Mesendoderm (in vitro differentiated cells): ENCODE data around the gene IFNE.

Experiments used
- DNase-seq: peaks from one replicate; pipeline ENCODE4 v3.0.0; 2013
- H2AK5ac ChIP-seq: 2 replicates; pipeline ENCODE4 v1.6.1; 2013; ENCODE audit warnings: low read length, inconsistent platforms
- H2BK120ac ChIP-seq: 2 replicates; pipeline ENCODE4 v1.6.1; 2013; ENCODE audit warnings: low read depth, mild to moderate bottlenecking, low read length, moderate library complexity, mixed read lengths
- H2BK15ac ChIP-seq: replicated peaks from 2 replicates; pipeline ENCODE4 v1.6.1; 2013; ENCODE audit warnings: low read depth, mild to moderate bottlenecking, moderate library complexity
- H2BK5ac ChIP-seq: 2 replicates; pipeline ENCODE4 v1.6.1; 2013; ENCODE audit warnings: low read length, inconsistent platforms
- H3K18ac ChIP-seq: 2 replicates; pipeline ENCODE4 v1.6.1; 2013; ENCODE audit warnings: mild to moderate bottlenecking, low read length, mixed read lengths
- H3K23ac ChIP-seq: one replicate; pipeline ENCODE4 v1.6.1; 2013; ENCODE audit warnings: low read length
- H3K27ac ChIP-seq: 2 replicates; pipeline ENCODE4 v1.5.1; 2013; ENCODE audit warnings: low read depth, mild to moderate bottlenecking, inconsistent platforms, low read length, moderate library complexity
- H3K27me3 ChIP-seq: 2 replicates; pipeline ENCODE4 v1.6.1; 2013; ENCODE audit warnings: low read length, control low read depth, mild to moderate bottlenecking, inconsistent platforms; ENCODE audit not compliant: insufficient read depth, poor library complexity
- H3K36me3 ChIP-seq: 2 replicates; pipeline ENCODE4 v1.6.1; 2013; ENCODE audit warnings: low read length, inconsistent platforms; ENCODE audit not compliant: control insufficient read depth, insufficient read depth
- H3K4ac ChIP-seq: one replicate; pipeline ENCODE4 v1.6.1; 2013; ENCODE audit warnings: low read depth, mild to moderate bottlenecking, low read length, moderate library complexity
- H3K4me1 ChIP-seq: 2 replicates; pipeline ENCODE4 v1.6.1; 2013; ENCODE audit warnings: low read depth, low read length, inconsistent platforms; ENCODE audit not compliant: control insufficient read depth
- H3K4me2 ChIP-seq: 2 replicates; pipeline ENCODE4 v1.6.1; 2013; ENCODE audit warnings: low read length
- H3K4me3 ChIP-seq: 2 replicates; pipeline ENCODE4 v1.5.1; 2013; ENCODE audit warnings: mild to moderate bottlenecking, low read length
- H3K56ac ChIP-seq: one replicate; pipeline ENCODE4 v1.6.1; 2013; ENCODE audit warnings: low read length
- H3K79me1 ChIP-seq: 2 replicates; pipeline ENCODE4 v1.6.1; 2013; ENCODE audit warnings: low read length, inconsistent platforms
- H3K79me2 ChIP-seq: 2 replicates; pipeline ENCODE4 v1.6.1; 2013; ENCODE audit warnings: mild to moderate bottlenecking, low read length; ENCODE audit not compliant: control insufficient read depth, insufficient read depth
- H3K9ac ChIP-seq: 2 replicates; pipeline ENCODE4 v1.6.1; 2013; ENCODE audit warnings: low read length, inconsistent platforms
- H4K5ac ChIP-seq: one replicate; pipeline ENCODE4 v1.6.1; 2013; ENCODE audit warnings: low read length
- H4K8ac ChIP-seq: one replicate; pipeline ENCODE4 v1.6.1; 2013; ENCODE audit warnings: low read depth, mild to moderate bottlenecking, control low read depth, low read length, moderate library complexity
- WGBS: extraction: QIAGEN DNeasy Blood & Tissue Kit; methylation state at CpG from one replicate; pipeline ENCODE4 v1.1.7; 2013; ENCODE audit warnings: low lambda C conversion rate, missing lambda C conversion rate; ENCODE audit not compliant: insufficient coverage; ENCODE audit errors: extremely low coverage; 5-methylcytosine and 5-hydroxymethylcytosine counted together

The IFNE gene

DNA sequence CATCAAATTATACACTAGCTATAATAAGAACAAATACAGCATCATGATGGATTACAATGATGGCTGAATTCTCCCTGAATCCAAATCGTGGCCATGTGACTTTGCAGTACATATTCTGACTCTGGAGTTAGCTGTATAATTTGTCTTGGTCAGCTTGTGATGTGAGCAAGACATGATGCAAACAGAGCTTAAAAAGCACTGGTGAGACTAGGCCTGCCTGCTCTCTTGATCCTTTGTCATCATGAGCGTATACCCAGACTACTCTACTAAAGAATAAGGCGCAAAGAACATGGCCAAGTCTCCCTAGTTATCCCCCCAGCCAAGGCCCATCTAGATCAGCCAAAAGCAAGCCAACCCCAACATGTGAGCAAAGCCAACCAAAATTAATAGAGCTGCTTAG lies 34.7 kb upstream of the IFNE start:
- Histone ChIP-seq H3K9ac (no peak overlapping the region), H3K79me2 (no peaks in the 10 kb centered on the region), H2BK120ac (no peak overlapping the region), H2BK15ac (no peak overlapping the region), H3K4me3 (no peak overlapping the region), H3K23ac (no peak overlapping the region), H4K8ac (no peak overlapping the region), H3K4me2 (no peak overlapping the region), H3K27me3 (no peaks in the 10 kb centered on the region), H3K4me1 (no peaks in the 10 kb centered on the region), H4K5ac (no peak overlapping the region), H2BK5ac (no peak overlapping the region), H3K36me3 (no peaks in the 10 kb centered on the region), H3K4ac (no peak overlapping the region), H3K18ac (no peak overlapping the region), H3K56ac (no peak overlapping the region), H3K79me1 (no peaks in the 10 kb centered on the region), H3K27ac (no peak overlapping the region), H2AK5ac (no peak overlapping the region)
- WGBS: no CpG with 5 or more reads among the region's 3 CpGs
- DNase-seq: no peak

DNA sequence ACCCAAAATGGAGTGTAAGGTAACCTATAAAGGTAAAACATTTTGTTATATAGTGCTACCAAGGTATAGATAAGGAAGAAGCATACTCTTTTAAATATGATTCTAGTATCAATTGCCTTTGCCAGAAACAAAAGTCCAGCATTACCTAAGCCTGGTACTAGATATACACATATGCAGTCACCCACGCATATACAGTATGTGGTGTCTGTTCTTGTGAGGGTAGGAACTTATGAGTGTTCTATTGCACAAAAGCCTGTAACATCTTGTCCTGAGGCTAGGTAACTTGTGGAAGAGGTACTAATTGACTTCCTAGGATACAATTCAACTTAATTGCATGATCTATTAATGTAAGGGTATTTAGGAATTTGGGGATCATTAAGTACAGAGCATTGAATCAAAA lies 31.3 kb upstream of the IFNE start:
- H3K79me2 ChIP-seq: no peaks in the 10 kb centered on the region
- H3K27me3 ChIP-seq: no peaks in the 10 kb centered on the region
- no peak overlapping the region for H2BK5ac ChIP-seq
- no peak overlapping the region for H3K9ac ChIP-seq
- no peaks in the 10 kb centered on the region for H3K4me1 ChIP-seq
- no peak overlapping the region for H3K27ac ChIP-seq
- H3K36me3 ChIP-seq: no peaks in the 10 kb centered on the region
- H2AK5ac ChIP-seq: no peak overlapping the region
- H4K5ac ChIP-seq: no peak overlapping the region
- no peak for DNase-seq
- no peak overlapping the region for H4K8ac ChIP-seq
- no peak overlapping the region for H3K4me3 ChIP-seq
- H3K79me1 ChIP-seq: no peaks in the 10 kb centered on the region
- H3K56ac ChIP-seq: no peak overlapping the region
- H3K4me2 ChIP-seq: no peak overlapping the region
- no peak overlapping the region for H2BK120ac ChIP-seq
- H3K18ac ChIP-seq: no peak overlapping the region
- WGBS: no CpG with 5 or more reads among the region's 1 CpG
- no peak overlapping the region for H3K4ac ChIP-seq
- no peak overlapping the region for H3K23ac ChIP-seq
- no peak overlapping the region for H2BK15ac ChIP-seq

DNA sequence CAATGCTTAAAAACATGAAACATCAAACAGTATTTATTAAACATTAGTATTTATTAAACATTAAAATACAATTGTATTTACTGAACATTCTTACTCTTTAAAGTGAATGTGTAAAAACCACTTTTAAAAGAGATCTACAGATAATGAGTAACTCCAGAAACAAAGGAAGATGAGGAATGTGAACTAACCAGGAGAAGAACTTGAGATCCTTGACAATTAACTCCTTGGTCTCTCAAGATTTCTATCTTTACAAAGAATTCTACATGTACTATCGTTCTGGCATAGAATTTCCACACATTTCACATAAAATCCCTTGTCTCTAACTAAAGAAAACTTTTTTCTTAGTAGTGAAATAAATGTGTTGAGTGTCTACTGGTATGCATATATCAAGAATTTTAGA lies 28.7 kb upstream of the IFNE start:
- no peak overlapping the region for H4K5ac ChIP-seq
- no peak overlapping the region for H3K9ac ChIP-seq
- H3K27ac ChIP-seq: no peak overlapping the region
- H3K79me2 ChIP-seq: no peaks in the 10 kb centered on the region
- no peaks in the 10 kb centered on the region for H3K79me1 ChIP-seq
- H2BK5ac ChIP-seq: no peak overlapping the region
- no peak overlapping the region for H2BK15ac ChIP-seq
- no CpG with 5 or more reads among the region's 1 CpG for WGBS
- H3K23ac ChIP-seq: no peak overlapping the region
- H3K27me3 ChIP-seq: no peaks in the 10 kb centered on the region
- no peak overlapping the region for H3K56ac ChIP-seq
- no peak overlapping the region for H4K8ac ChIP-seq
- H2BK120ac ChIP-seq: no peak overlapping the region
- H3K4me1 ChIP-seq: peaks cover 5% of the 10 kb centered on the region
- H3K18ac ChIP-seq: no peak overlapping the region
- H3K4me2 ChIP-seq: no peak overlapping the region
- no peaks in the 10 kb centered on the region for H3K36me3 ChIP-seq
- DNase-seq: peak; percentile 70
- H3K4me3 ChIP-seq: no peak overlapping the region
- no peak overlapping the region for H2AK5ac ChIP-seq
- no peak overlapping the region for H3K4ac ChIP-seq

DNA sequence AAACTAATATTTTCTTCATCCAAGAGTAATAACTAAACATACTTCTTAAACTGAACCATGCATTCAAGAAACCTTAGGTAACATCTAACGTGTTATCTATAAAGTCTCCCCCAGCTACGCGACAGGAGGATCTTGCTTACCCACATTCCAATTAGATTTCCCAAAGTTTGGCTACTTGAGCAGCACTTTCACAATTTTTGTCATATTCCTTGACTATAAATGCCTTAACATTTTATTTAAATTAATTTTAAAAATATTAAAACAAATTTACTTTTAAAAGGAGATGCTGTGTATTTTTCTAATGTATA lies 25.3 kb upstream of the IFNE start:
- Histone ChIP-seq H3K36me3 (no peaks in the 10 kb centered on the region), H2BK5ac (no peak overlapping the region), H2BK15ac (no peak overlapping the region), H3K9ac (no peak overlapping the region), H2AK5ac (no peak overlapping the region), H3K18ac (no peak overlapping the region), H3K27me3 (no peaks in the 10 kb centered on the region), H3K27ac (no peak overlapping the region), H3K4me2 (no peak overlapping the region), H3K56ac (no peak overlapping the region), H3K23ac (no peak overlapping the region), H3K79me2 (no peaks in the 10 kb centered on the region), H3K4me1 (peaks cover 11% of the 10 kb centered on the region), H3K4ac (no peak overlapping the region), H2BK120ac (no peak overlapping the region), H4K8ac (no peak overlapping the region), H4K5ac (no peak overlapping the region), H3K79me1 (no peaks in the 10 kb centered on the region), H3K4me3 (no peak overlapping the region)
- peak; percentile 13 for DNase-seq
- WGBS: no CpG with 5 or more reads among the region's 3 CpGs

DNA sequence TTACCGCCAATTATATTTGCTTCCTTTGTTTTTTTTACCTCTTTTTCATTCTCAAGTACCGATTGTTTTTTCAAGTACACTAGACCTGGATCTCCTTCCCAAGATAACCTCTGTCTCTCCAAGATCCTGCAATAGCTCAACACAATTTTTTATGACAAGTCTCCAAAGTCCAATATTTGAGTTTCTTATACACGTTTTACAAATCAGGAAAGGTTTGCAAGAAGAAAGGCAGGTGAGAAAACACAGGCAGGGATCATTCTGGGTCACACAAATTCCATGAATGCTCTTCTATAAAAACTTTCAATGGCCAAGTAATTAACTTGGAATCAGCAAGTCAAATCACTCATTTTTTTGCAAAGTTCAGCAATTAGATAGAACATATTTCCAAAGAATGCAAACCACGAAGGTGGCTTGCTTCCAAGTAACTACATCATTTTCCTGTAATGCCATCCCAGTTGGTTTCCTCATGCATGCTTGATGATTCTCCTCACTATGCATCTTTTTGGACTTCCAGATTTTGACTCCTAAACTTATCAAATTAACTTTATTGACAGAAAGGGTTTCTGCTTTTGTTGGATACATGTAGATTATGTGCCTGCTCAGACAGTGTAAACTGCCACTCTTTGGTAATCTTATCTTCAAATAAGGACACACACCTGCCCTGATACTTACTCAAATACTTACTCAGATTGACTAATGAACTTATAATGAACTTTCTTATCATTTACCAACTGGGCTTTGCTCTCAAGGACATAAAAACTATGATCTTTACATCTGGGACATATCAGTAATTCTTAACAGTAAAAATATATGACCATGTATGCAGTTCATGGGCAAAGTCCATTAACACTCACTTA lies 24.7 kb upstream of the IFNE start:
- Histone ChIP-seq H4K8ac (no peak overlapping the region), H3K9ac (no peak overlapping the region), H2BK15ac (no peak overlapping the region), H3K18ac (peak overlapping the region; percentile 28), H3K79me1 (no peaks in the 10 kb centered on the region), H2BK5ac (no peak overlapping the region), H3K23ac (no peak overlapping the region), H3K36me3 (no peaks in the 10 kb centered on the region), H3K4me2 (no peak overlapping the region), H3K79me2 (no peaks in the 10 kb centered on the region), H3K4me1 (peaks cover 11% of the 10 kb centered on the region), H3K27me3 (no peaks in the 10 kb centered on the region), H3K4me3 (no peak overlapping the region), H2BK120ac (no peak overlapping the region), H3K27ac (no peak overlapping the region), H3K4ac (no peak overlapping the region), H2AK5ac (no peak overlapping the region), H3K56ac (no peak overlapping the region), H4K5ac (no peak overlapping the region)
- peak; percentile 26 for DNase-seq
- WGBS: no CpG with 5 or more reads among the region's 4 CpGs
